Hematopoietic multipotent progenitor cell treated with erythropoietin and hydrocortisone succinate and interleukin-3 and kit ligand, for 8 days (in vitro differentiated cells): ENCODE results near the gene NLGN4Y.

Experiments used
- DNase-seq: peaks from one replicate; pipeline ENCODE4 v3.0.0-alpha.2; 2015

The NLGN4Y gene

DNA sequence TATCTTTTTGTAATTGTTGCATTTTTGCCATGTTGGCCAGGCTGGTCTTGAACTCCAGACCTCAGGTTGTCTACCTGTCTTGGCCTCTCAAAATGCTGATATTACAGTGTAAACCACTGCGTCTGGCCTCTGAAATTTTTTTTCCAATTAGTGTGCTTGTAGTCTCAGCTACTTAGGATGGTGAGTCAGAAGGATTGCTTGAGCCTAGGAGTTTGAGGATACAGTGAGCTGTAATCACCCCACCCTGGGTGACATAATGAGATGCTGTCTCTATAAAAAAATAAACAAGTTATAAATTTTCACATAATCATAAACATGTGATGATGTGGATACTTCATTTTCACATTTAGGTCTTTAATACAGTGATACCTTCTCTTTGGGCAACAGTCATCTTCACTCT, 154.9 kb downstream of the NLGN4Y start:
- DNase-seq, result no peak

DNA sequence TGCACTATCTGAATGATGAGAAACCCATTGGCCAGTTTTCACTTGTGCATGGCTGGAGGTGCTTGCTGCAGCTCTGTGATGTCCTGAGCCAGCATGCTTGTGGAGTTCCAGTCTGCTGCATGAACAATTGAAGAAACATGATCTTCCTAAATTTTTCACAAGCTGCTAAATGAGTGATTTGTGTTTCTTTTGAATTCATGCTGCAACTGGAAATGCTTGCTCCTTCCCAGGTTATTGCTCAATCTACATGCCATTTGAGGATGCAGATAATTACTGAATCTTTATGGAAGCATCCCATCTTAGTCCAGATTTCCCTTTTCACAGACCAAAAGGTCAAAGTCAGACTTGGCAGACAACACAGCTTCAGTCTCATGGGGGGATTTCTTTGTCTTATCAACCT, 170.2 kb downstream of the NLGN4Y start:
- DNase-seq, result no peak

DNA sequence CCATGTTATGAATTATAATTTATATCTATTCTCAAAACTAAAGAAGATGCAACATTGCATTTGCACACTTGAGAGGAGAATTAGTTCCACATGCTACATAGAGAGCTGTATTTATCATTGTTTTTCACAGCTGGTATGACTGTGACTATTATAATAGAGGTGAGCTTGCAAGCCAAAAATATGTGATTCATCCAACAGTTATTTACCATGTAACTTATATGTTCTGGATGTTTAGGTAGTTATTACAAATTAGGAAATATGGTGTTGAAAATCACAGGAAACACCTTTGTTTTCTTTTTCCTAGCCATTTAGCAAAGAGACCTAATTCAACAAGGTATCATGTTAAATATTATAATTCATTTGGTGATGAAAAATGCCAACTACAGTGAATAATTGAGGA, 183.8 kb downstream of the NLGN4Y start:
- DNase-seq, result no peak

DNA sequence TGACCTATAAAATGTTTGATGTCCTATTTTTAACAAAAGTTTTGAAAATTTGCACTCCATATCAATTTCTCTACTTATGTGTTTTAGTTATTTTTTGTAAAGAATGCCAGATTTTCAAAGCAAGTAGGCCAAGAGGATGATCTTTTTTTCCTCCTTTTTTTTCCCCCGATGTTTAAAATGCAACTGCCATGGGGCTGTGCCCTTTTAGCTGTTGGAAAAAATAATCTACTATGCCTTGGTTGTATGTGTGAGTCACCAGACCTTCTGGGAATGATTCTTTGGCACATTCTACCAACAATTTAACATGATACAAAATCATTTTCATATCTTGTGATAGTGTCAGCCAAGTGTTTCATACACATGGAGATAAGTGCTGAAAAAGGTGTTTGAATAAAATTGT, 217.3 kb downstream of the NLGN4Y start:
- DNase-seq, result no peak

DNA sequence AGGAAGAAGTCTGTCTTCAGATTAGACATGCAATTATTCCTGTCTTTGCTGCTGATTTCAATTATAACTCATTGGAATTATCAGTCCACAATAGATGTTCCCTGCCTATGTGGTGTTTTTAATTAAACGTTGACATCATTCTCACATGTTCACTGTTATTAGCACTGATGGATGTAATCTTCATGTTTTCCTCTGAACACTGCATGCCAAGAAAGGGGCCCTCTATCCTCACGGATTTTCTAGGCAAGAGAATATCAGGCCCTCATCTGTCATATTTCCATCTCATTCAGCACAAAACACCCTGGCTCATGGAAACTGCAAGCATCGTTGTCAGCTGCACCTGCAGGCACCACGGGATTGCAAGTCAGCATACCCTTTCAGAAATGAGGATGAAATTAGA, 224.0 kb downstream of the NLGN4Y start:
- no peak for DNase-seq

DNA sequence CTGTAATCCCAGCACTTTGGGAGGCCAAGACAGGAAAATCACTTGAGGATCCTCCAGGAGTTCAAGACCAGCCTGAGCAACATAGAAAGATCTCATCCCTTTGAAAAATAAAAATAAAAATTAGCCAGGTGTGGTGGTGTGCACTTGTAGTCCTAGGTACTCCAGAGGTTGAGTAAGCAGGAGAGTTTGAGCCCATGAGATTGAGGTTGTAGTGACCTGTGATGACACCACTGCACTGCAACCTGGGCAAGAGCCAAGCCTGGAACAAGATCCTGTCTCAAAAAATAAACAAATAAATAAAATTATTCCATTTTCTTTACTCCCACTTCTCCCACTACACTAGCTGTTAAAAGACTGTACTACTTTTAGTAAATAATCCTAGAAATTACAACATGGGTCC, 231.2 kb downstream of the NLGN4Y start:
- DNase-seq, result no peak

DNA sequence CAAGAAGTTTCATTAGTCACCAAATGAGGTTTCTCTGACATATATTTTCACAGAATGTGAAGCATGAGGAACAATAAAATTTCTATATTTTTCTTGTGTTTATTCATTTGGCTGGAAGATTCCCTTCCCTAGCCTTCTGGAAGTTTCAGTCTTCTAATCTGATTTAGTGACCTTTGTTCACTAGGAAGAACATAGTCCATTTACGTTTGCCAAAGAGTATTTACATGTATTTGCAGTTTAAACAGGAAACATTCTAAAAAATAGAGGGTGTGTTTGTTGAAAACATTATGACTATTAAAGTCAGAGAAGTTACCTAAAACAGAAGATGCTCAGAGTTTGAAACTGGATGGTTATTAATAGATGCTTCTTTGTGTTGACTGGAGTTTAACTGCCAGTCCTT, 238.6 kb downstream of the NLGN4Y start:
- no peak for DNase-seq

DNA sequence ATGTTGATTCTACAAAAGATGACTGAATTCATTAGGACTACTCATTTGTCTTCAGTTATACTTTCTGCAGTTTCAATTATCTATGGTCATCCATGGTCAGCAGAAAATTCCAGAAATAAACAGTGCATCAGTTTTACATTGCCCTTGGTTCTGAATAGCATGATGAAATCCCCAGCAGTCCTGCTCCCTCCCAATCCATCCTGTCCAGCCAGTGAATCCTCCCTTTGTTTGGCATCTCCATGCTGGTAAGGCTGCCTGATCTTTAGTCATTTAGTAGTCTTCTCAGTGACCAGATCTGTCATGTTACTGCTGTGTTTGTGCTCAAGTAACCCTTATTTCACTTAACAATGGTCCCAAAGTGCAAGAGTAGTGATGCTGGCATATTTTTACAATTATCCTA, 239.3 kb downstream of the NLGN4Y start:
- no peak for DNase-seq

DNA sequence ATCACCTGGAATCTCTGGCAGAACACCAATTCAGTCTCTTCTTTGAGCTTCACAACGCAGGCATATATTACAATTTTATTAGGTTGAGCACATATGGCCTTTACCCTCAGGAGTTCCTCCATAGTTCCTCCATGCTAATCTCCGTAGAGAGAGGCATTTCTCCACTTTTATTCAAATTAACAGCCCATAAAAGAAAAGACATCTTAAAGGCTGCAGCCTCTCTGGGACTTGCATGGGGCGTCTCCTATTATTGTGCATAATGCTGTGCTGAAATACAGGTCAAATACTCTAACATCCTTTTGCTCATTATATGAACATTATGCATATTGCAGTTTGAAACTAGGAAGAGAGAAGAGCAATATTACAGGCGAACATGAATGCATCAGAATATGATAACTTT, 253.9 kb downstream of the NLGN4Y start:
- DNase-seq, result no peak

DNA sequence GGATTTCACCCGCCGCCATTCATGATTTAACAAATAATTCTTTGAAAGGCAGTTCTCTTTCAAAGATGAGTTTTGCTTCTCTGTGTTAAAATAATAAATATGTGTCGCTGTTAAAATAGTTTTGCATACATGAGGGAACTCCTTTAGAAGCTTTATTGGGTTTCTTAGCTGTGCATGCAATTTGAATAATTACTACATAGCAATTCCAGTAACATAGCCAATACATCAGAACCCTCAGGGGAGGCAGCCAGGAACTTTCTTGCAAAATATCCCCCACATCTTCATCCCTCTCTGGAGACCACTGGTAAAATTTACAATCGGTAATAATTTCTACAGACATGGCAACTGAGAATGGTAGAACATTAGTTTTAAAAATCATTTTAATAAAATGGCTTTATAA, 268.8 kb downstream of the NLGN4Y start:
- no peak for DNase-seq

DNA sequence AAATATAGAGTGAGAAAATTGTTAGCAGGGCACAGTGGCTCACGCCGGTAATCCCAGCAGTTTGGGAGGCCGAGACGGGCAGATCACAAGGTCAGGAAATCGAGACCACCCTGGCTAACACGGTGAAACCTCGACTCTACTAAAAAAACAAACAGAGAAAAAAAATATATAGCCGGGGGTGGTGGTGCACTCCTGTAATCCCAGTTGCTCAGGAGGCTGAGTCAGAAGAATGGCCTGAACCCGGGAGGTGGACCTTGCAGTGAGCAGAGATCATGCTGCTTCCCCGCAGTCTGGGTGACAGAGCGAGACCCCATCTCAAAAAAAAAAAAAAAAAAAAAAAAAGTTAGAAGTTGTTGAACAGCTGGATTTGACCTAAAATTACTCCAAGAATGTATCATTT, 269.3 kb downstream of the NLGN4Y start:
- DNase-seq, result no peak

DNA sequence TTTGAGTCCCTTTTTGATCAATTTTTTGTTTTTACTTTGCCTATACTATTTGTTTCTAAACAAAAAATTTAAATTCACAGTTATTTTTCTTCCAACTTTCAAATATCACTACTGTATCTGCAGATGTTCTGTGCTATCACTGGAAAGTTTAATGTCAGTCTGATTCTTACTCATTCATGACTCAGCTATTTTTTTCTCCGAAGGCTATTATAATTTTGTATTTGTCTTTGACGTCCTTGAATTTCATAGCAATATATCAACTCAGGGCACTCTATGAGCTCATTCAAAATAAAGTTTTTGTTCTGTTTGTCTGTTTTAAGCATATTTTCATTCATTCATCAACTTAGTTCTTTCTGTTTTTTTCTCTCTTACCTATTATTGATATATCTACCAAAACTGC, 273.7 kb downstream of the NLGN4Y start:
- DNase-seq, result no peak

DNA sequence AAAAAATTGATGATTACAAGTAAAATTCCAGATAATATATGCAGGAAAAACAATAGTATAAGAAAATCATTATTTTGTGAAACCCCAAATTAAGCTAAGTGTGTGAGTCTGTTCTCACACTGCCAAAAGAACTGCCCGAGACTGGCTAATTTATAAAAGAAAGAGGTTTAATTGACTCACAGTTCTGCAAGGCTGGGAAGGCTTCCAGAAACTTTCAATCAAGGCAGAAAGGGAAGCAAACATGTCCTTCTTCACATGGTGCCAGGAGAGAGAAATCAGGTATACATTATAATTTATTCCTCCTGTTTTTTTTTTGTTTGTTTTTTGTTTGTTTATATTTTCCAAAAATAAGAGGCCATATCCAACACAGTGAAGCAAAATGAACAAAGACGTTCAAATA, 276.8 kb downstream of the NLGN4Y start:
- DNase-seq, result no peak

DNA sequence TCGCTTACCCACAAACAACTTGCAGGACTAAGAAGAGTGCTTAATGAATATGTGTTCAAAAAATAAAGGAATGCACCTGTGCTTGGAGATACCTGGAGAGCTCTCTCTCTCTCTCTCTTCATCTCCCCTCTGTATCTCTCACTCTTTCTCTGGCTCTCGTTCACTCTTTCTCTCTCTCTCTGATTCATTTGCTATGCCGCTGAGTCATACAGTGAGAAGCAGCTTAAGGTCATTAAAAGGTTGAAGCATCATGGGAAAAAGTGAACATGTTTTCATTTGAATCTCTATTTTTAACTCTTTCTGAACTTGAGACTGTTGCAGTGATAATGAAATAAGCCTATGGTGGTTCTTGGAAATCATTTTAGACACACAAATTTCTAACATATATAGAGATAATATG, 277.8 kb downstream of the NLGN4Y start:
- DNase-seq, result no peak

DNA sequence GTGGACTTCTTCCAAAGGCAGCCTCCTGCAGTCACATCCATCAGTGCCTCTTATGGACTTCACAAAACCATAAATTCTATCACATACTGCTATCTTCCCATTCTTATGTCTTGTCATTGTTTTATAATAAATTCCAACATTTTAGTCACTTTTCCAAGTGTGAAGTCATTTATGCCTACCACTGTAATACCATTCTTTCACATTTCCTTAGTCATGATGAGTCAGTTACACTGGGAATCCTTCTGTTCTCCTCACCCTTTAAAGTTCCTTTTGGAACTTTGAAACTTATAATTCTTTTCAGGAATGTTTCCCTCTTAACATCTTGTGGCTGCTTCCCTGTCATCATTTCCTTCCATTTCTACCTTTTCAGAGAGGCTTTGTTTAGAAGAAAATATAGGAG, 279.7 kb downstream of the NLGN4Y start:
- DNase-seq, result no peak

DNA sequence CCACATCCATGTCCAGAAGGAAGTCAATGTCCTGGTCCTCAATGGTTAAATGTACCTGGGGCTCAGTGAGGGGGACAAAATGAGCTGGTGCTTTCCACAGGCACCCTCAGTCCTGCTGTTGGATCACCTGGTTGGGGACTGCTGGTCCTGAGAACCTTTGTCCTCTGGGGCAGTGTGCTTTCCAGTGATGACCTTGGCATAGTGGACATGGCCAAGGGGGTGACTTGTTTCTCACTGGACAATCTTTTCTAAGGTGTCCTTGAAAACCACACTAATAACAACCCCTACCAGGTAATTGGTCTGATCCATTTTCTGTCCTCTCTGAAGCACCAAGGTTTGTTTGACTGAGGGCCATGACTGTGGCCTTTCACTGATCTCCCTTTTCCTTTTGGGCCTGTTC, 294.1 kb downstream of the NLGN4Y start:
- no peak for DNase-seq

DNA sequence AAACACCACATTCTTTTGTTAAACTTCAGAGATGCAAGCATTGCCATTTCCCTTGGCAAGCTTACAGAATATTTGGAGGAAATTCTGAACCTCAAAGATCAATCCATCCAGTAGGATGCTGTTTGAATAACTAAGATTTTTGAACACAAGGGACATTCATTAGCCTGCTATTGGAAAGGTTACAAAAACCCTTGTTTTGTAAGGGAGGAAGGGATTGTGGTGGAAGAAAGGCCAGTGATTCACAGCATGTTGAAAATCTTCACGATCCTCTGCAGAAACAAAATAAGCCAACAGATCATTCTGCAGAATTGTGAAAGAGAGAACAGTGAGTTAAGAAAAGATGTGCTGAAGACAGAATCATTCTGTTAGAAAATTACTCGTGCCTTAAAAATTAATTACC, 297.9 kb downstream of the NLGN4Y start:
- no peak for DNase-seq

DNA sequence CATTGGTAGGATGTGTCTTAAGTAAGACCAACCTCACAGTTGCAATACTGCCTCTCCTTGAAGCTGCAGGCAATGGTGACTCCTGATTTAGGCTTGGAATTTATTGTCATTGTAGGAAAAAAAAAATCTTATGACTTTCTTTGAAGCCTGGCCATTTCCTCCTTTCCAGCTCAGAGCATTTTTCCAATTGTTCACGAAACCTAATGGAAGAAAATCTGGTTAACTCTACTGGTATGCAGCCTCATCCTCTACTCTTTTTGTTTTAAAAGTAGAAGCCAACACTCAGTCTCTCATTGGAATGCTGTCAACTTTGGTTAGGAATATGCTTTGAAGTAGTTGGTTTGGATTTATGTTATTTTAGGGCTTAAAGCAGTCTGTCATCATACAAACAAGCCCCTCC, 298.6 kb downstream of the NLGN4Y start:
- no peak for DNase-seq

DNA sequence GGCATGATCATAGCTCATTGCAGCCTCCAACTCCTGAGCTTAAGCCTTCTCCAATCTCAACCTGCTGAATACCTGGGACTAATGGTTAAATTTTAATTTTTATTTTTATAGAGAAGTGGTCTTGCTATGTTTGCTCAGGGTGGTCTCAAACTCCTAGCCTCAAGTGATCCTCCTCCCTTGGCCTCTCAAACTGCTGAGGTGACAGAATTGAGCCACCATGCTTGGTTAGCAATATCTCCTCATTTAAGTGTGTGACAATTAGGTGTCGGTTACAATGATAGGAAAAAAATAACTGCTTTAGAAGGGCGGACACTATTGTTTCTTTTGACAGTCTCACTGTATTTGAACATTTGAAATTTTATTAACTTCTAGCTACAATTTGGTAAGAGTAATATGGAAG, 300.3 kb downstream of the NLGN4Y start:
- DNase-seq, result no peak

DNA sequence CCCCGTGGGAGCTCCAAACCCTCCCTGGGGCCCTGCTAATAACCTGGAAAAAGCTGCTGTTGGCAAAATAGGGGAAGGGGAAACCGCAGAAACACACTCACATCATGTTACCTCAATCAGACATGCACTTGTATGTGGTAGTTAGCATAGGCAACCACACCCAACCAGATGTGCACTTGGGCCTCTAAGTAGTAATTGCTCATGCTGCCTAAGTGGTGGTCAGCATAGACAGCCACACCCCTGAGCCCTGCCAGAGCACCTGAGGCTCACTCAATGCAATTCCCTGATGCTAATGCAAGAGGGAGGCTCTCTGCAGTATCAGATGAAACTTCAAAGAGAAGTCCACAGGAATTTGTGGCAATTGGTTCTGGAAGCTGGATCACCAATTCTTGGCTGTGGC, 301.4 kb downstream of the NLGN4Y start:
- no peak for DNase-seq

DNA sequence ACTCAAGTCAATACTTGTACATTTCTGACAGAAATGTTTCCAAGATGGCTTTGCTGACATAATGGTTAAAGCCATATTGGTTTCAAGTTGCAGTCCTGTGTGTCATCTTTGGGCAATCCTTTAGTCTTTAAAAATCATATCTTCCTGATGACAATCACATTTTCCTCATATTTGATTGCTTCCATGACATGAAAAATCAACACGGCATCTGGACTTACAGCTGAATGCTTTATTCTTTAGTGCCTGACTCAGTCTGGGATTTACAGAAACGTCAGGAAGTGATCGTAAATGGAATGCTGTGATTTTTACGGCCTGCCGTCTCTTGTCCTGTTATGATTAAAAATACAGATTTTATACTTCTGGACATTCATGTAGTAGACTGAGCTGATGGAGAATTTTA, 304.2 kb downstream of the NLGN4Y start:
- DNase-seq, result no peak

DNA sequence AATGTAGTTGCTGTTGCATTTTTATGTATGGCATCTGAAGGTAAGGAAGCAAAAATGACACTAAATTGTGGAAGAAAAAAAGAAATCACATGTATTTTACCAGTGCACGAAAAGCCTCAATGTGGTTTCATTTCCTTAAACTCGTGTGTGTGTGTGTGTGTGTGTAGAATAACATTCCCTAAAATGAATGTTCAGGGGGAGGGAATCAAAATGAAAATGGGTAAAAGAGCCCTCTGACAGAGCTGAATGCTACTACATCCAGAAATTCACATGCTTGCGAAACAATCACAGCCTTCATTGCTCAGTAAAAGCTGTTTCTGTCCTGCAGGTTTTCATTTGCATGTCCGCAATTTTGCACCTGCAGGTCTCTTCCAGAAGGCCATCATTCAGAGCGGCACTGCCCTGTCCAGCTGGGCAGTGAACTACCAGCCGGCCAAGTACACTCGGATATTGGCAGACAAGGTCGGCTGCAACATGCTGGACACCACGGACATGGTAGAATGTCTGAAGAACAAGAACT, 305.1 kb downstream of the NLGN4Y start:
- no peak for DNase-seq

DNA sequence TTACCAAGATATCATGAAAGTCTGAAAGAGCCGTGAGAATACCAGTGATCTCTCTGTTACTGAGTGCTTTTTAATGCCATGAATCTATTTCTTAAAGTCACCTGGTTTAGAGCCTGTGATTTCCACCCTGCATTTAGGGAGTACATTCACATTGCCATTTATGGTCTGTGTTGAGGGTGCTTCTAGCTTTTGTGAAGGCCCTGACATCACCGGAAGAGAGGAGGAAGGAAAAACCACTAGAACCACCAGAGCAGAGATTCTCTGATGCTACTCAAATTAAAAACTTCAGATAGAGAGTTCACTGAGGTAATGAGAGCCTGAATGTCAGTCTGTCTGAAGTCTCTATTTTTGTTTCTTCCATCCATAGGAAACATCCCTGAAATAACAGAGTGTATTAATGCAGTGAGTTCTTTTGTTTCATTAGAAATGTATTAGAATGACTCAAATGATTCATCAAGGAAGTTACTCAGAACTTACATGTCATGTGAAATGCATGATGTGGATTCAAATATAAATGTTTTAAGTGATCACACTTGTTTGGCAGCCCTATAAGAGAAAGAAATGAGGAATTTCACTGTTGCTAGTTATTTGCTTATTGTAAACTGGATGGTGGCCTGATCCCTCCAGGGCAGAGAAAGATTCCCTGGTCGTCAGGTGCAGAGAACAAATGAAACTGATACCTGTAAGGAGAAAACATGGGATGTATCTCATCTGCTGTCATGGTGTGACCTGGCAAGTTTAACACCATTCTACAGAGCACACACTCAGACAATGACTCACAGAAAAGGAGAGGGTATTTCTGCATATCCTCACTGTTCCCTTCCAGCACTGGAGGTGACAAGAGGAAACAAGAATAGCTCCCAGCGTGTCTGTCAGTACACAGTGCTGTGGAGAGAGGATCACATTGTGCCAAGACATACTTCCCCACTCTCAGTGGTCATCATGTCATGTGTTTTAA, 310.1 kb downstream of the NLGN4Y start:
- no peak for DNase-seq

DNA sequence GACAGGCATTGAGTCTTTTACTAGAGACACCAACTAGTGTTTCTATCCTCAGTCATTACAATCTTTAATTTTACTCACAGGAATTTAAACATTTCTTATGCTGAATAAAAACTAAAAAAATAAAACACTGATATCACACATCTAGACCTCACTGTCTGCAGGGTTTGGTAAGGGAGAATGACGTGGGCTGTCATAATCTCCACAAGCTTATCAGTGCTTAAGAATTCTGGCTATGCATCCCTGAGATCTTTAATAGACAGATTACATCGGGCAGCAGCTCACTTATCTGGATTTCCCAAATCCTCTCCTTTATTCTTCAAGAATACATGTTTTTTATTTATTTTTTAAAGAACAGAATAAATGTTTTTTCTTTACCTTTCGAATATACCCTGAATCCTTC, 313.1 kb downstream of the NLGN4Y start:
- DNase-seq, result no peak

DNA sequence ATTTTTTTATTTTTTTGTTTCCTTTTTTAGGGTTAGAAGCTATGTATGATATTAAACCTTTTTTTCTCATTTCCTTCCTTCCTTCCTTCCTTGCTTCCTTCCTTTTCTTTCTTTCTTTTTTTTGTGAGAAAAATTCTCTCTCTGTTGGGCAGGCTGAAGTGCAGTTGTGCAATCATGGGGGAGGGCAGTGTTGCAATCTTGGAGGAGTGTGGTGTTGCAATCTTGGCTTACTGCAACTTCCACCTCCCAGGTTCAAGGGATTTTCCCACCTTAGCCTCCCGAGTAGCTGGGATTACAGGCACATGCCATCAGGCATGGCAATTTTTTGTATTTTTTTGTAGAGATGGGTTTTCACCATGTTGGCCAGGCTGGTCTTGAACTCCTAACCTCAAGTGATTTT, 326.4 kb downstream of the NLGN4Y start:
- no peak for DNase-seq
